Stimulated activated CD8-positive, alpha-beta memory T cell treated with anti-CD3 and anti-CD28 coated beads, Interleukin-15, amount 100 ng/mL, for 4 hours (primary cell): ENCODE results near the gene ZNF689.
A peak's percentile ranks its signal among the peaks of the same experiment; 100 is the strongest.
"Not testable (repeated sequence)": the region's sequence is repeated elsewhere in the genome, so short reads cannot be mapped to it uniquely, and the experiment has no call there.

Experiments used
- DNase-seq, 2 donors: peaks; one replicate each; pipeline ENCODE4 v3.0.0-alpha.2; 2020; ENCODE audit warnings: low read depth in 2 of 2

The ZNF689 gene

GRCh38 chr16:30600215-30600614 is 10.0 kb downstream of the ZNF689 start:
- no peak for DNase-seq

- DNase-seq: no peak
These were observed 17.3 kb downstream of the ZNF689 start for GRCh38 chr16:30592871-30593270.

- not testable (repeated sequence) for DNase-seq
These were observed 19.3 kb downstream of the ZNF689 start for GRCh38 chr16:30590869-30591268.

GRCh38 chr16:30589582-30589981 is 20.6 kb downstream of the ZNF689 start:
- not testable (repeated sequence) for DNase-seq

- no peak for DNase-seq
These were observed 21.5 kb downstream of the ZNF689 start for GRCh38 chr16:30588651-30589050.

- peak; percentile 77 to 91 for DNase-seq
These were observed 24.6 kb downstream of the ZNF689 start, which contains the start of gene ZNF785 for GRCh38 chr16:30585400-30586191. Gene ZNF785, minus strand, starts transcription at chr16:30585697. Its CDS starts 86 bp downstream, at chr16:30585611.

GRCh38 chr16:30585022-30585399 is 25.2 kb downstream of the ZNF689 start:
- no peak for DNase-seq

GRCh38 chr16:30582611-30583340 is 27.4 kb downstream of the ZNF689 start:
- DNase-seq: no peak

- DNase-seq: no peak
These were observed 28.7 kb downstream of the ZNF689 start for GRCh38 chr16:30581457-30581856.

- no peak for DNase-seq
These were observed 35.5 kb downstream of the ZNF689 start for GRCh38 chr16:30574678-30575077.

GRCh38 chr16:30571445-30572322 is 38.5 kb downstream of the ZNF689 start, which contains the start of gene ZNF688:
Gene ZNF688, minus strand, starts transcription at chr16:30571714. Its CDS starts 85 bp downstream, at chr16:30571629.
- DNase-seq: peak; percentile 85 to 96

- no peak for DNase-seq
These were observed 39.3 kb downstream of the ZNF689 start for GRCh38 chr16:30570636-30571444.

- no peak for DNase-seq
These were observed 40.2 kb downstream of the ZNF689 start for GRCh38 chr16:30569746-30570635.

GRCh38 chr16:30569281-30569680 is 40.9 kb downstream of the ZNF689 start:
- no peak for DNase-seq

GRCh38 chr16:30567991-30568638 is 42.1 kb downstream of the ZNF689 start:
- no peak for DNase-seq

GRCh38 chr16:30567160-30567990 is 42.8 kb downstream of the ZNF689 start:
- peak in 1 of 2 donors; percentile 57 for DNase-seq

GRCh38 chr16:30566531-30566930 is 43.7 kb downstream of the ZNF689 start:
- DNase-seq: no peak

- no peak for DNase-seq
These were observed 44.2 kb downstream of the ZNF689 start for GRCh38 chr16:30565984-30566383.

GRCh38 chr16:30565526-30565925 is 44.7 kb downstream of the ZNF689 start:
- DNase-seq: no peak
